ENCODE data around the gene DIS3L2. TPM values are rescaled to one million over a fixed set of nuclear protein-coding genes. Genes with fewer than 3 reads are reported as not detected.

DIS3L2 gene
- total and polyA plus RNA-seq, 12 donors: 20.0 to 54.7 (median 30.5) TPM

GRCh38 chr2:232386490-232386739 is 424.9 kb downstream of the DIS3L2 start:
- DNase-seq: no peak
- no peaks in the 10 kb centered on the region for H3K9me3 ChIP-seq (replicated peaks in 1 of 3)
- no peaks in the 10 kb centered on the region for H3K4me1 ChIP-seq (replicated peaks in 1 of 2)
- intact Hi-C loops (cut with DNase I): no loop called here
- no peak overlapping the region for H3K4me3 ChIP-seq
- WGBS, 4 donors: 1 to 34% (median 13%) methylated on average over 9 to 23 of the region's 23 CpGs
- no peak overlapping the region for H3K27ac ChIP-seq
- H3K36me3 ChIP-seq (replicated peaks in 1 of 2): no peaks in the 10 kb centered on the region
- H3K27me3 ChIP-seq: peaks cover 57% of the 10 kb centered on the region
- TF ChIP-seq POLR2A (IDR thresholded peaks at IDR 0.05): no peak
- TF ChIP-seq, protein P1, sequence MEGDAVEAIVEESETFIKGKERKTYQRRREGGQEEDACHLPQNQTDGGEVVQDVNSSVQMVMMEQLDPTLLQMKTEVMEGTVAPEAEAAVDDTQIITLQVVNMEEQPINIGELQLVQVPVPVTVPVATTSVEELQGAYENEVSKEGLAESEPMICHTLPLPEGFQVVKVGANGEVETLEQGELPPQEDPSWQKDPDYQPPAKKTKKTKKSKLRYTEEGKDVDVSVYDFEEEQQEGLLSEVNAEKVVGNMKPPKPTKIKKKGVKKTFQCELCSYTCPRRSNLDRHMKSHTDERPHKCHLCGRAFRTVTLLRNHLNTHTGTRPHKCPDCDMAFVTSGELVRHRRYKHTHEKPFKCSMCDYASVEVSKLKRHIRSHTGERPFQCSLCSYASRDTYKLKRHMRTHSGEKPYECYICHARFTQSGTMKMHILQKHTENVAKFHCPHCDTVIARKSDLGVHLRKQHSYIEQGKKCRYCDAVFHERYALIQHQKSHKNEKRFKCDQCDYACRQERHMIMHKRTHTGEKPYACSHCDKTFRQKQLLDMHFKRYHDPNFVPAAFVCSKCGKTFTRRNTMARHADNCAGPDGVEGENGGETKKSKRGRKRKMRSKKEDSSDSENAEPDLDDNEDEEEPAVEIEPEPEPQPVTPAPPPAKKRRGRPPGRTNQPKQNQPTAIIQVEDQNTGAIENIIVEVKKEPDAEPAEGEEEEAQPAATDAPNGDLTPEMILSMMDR (IDR thresholded peaks at IDR 0.05): no peak

MicroRNA genes within 50 kb of the gene (microRNA counts, 767-probe panel; counts per million panel counts)
- microRNA hsa-miR-562: 0 counts per million in 2 donors

Small RNA genes lying within 50 kb of the gene (microRNA-seq; reads per million reads assigned to microRNA genes)
- 0 reads per million in 3 donors for gene MIR562

Small RNA genes lying within 50 kb of the gene (small RNA-seq; reads per million reads assigned to genes)
- gene AC068134.3: 0 reads per million in 2 donors
- gene AC068134.4: 0 reads per million in 2 donors
- 0 reads per million in 2 donors for gene MIR562

Other genes with a start within 250 kb of the DIS3L2 start
- gene PDE6D, start 180.4 kb upstream of the DIS3L2 start, total RNA-seq: 10 to 100 TPM; 33.0 to 65.3 (median 44.9) TPM
- gene PDE6D, start 180.4 kb upstream of the DIS3L2 start, polyA plus RNA-seq: 10 to 100 TPM; 27.5 to 47.2 (median 40.5) TPM
- gene COPS7B, start 175.3 kb upstream of the DIS3L2 start, total RNA-seq: 10 to 100 TPM; 20.8 to 48.6 (median 30.6) TPM
- 10 to 100 TPM; 33.9 to 44.7 (median 41.3) TPM for gene COPS7B, start 175.3 kb upstream of the DIS3L2 start, polyA plus RNA-seq
- under 1 TPM in 2 of 9 donors, not detected in 7; 0.17 to 0.74 TPM for gene NPPC, start 35.3 kb upstream of the DIS3L2 start, total RNA-seq
- gene NPPC, start 35.3 kb upstream of the DIS3L2 start, polyA plus RNA-seq: under 1 TPM in 1 of 3 donors, not detected in 2; 0.13 TPM